Measurements from ENCODE around the gene TRDN.

- TF ChIP-seq, protein P1, sequence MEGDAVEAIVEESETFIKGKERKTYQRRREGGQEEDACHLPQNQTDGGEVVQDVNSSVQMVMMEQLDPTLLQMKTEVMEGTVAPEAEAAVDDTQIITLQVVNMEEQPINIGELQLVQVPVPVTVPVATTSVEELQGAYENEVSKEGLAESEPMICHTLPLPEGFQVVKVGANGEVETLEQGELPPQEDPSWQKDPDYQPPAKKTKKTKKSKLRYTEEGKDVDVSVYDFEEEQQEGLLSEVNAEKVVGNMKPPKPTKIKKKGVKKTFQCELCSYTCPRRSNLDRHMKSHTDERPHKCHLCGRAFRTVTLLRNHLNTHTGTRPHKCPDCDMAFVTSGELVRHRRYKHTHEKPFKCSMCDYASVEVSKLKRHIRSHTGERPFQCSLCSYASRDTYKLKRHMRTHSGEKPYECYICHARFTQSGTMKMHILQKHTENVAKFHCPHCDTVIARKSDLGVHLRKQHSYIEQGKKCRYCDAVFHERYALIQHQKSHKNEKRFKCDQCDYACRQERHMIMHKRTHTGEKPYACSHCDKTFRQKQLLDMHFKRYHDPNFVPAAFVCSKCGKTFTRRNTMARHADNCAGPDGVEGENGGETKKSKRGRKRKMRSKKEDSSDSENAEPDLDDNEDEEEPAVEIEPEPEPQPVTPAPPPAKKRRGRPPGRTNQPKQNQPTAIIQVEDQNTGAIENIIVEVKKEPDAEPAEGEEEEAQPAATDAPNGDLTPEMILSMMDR (IDR thresholded peaks at IDR 0.05): no peak
- TF ChIP-seq EZH2phosphoT487 (IDR thresholded peaks at IDR 0.05): no peak
- TF ChIP-seq EZH2 (IDR thresholded peaks at IDR 0.05): no peak
Observed at GRCh38 chr6:123588546-123588895, 48.2 kb downstream of the TRDN start.
